Esophagus (tissue), 2 donors: Measurements from ENCODE around the gene SMC6. TPM values are rescaled to one million over a fixed set of nuclear protein-coding genes. Genes with fewer than 3 reads are reported as not detected.

Experiments used
- H3K27ac ChIP-seq, 2 donors: one replicate each; pipeline ENCODE4 v1.5.1; 2013; ENCODE audit warnings: low read depth in 2 of 2, mild to moderate bottlenecking in 2 of 2, inconsistent platforms in 1 of 2, low read length in 1 of 2, moderate library complexity in 1 of 2
- H3K27me3 ChIP-seq, 2 donors: one replicate each; pipeline ENCODE4 v1.6.1; 2013; ENCODE audit warnings: low read length in 2 of 2, control low read depth in 1 of 2, mild to moderate bottlenecking in 1 of 2; ENCODE audit not compliant: insufficient read depth in 2 of 2, control insufficient read depth in 1 of 2
- H3K36me3 ChIP-seq, 2 donors: one replicate each; pipeline ENCODE4 v1.6.1; 2013; ENCODE audit warnings: low read length in 1 of 2; ENCODE audit not compliant: control insufficient read depth in 2 of 2, insufficient read depth in 2 of 2
- H3K4me1 ChIP-seq, 2 donors: one replicate each; pipeline ENCODE4 v1.6.1; 2013; ENCODE audit warnings: low read length in 1 of 2; ENCODE audit not compliant: control insufficient read depth in 2 of 2, insufficient read depth in 2 of 2
- H3K4me3 ChIP-seq, 2 donors: one replicate each; pipeline ENCODE4 v1.5.1; 2013; ENCODE audit warnings: low read length in 2 of 2, mild to moderate bottlenecking in 2 of 2, low read depth in 1 of 2, moderate library complexity in 1 of 2
- H3K9me3 ChIP-seq, 2 donors: one replicate each; pipeline ENCODE4 v1.6.1; 2013; ENCODE audit warnings: mild to moderate bottlenecking in 2 of 2, low read depth in 1 of 2, low read length in 1 of 2, moderate library complexity in 1 of 2; ENCODE audit not compliant: control insufficient read depth in 2 of 2, insufficient read depth in 1 of 2
- WGBS, 2 donors: extraction: QIAGEN DNeasy Blood & Tissue Kit; methylation state at CpG; one replicate each; pipeline ENCODE4 v1.1.7; 2013; 5-methylcytosine and 5-hydroxymethylcytosine counted together
- polyA plus RNA-seq, 2 donors: library from polyadenylated mRNA; stranded (reverse); fragments of 200-250 nt; gene quantifications; one replicate each; pipeline ENCODE4 v1.2.3, GENCODE V29; 2013
- donor health status: healthy with polysubstance abuse.
- donor health status: Bipolar disorder and iron deficiency.

Gene SMC6
- polyA plus RNA-seq, 2 donors: 9.2 to 12.3 TPM

DNA sequence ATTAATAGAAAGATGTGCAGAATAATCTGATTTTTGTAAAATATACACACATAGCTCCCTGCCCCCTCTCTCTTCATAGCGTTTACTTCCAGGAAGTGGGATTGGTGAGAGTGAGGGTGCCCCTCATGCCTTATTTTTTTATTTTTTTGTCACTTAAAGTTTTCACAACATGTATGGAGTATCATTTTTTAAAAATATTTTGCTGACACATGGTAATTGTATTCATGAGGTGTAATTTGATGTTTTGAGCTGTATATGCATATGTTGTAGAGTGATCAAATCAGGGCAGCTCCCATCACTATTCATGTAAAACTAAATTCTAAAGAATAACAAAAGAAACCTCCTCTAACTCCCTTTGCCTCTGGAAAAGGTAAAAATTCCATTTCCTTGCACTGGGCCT is 138.5 kb downstream of the SMC6 start:
- H3K9me3 ChIP-seq: no peaks in the 10 kb centered on the region
- peaks cover 0 to 7% of the 10 kb centered on the region in 2 donors for H3K4me1 ChIP-seq
- no peaks in the 10 kb centered on the region for H3K27me3 ChIP-seq
- no peak overlapping the region for H3K27ac ChIP-seq
- peaks cover 0 to 2% of the 10 kb centered on the region in 2 donors for H3K36me3 ChIP-seq
- no peak overlapping the region for H3K4me3 ChIP-seq
- WGBS, 2 donors: 65 to 72% methylated on average over 1 of the region's 1 CpG

DNA sequence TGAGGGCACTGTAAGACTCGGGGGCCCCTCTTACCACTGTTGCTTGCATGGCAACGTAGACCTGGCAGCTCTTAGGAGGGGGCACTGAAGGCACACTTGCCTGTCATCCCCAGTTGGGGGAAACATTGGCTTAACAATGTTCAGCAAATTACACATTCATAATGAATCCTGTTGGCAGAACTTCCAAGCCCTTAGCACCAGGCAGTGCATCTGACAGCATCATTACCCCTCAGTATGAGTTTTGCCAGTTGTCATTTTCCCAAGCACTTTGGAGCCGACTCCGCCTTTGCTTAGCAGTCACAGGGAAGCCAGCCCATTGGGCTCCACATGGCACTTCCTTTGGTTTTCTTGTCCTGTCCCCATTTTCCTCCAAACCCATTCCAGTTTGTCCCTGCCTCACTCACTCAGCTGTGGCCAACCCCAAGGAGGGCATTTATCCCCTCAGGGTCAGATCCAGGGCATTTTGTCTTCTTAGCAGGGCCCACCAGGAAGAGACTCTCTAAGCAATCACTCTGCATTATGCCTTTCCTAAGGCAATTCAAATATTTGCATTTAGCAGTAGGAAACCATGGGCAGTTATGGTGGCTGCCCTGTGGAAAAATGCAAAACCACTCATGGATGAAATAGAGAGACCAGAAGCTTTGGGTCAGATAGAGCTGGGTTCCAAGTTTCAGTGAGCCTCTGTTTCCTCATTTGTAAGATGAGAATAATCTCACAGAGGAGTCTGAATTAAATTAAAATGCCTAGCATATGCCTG is 139.3 kb downstream of the SMC6 start:
- H3K9me3 ChIP-seq: no peaks in the 10 kb centered on the region
- no peak overlapping the region for H3K27ac ChIP-seq
- 88 to 90% methylated on average over 4 of the region's 4 CpGs for WGBS, 2 donors
- no peaks in the 10 kb centered on the region for H3K27me3 ChIP-seq
- peaks cover 0 to 2% of the 10 kb centered on the region in 2 donors for H3K36me3 ChIP-seq
- no peak overlapping the region for H3K4me3 ChIP-seq
- H3K4me1 ChIP-seq: peaks cover 0 to 3% of the 10 kb centered on the region in 2 donors

Other genes with a start within 250 kb of the SMC6 start
- under 1 TPM; 0.05 to 0.28 TPM for gene RAD51AP2, start 235.4 kb downstream of the SMC6 start, polyA plus RNA-seq
- gene VSNL1, start 213.1 kb downstream of the SMC6 start, polyA plus RNA-seq: 10 to 100 TPM; 35.7 to 47.2 TPM
- 10 to 100 TPM in 1 of 2 donors, 1 to 10 TPM in 1; 3.3 to 11.1 TPM for gene GEN1, start 328 bp upstream of the SMC6 start, polyA plus RNA-seq
- gene MSGN1, start 62.6 kb upstream of the SMC6 start, polyA plus RNA-seq: under 1 TPM; 0.16 to 0.31 TPM
- gene KCNS3, start 124.9 kb upstream of the SMC6 start, polyA plus RNA-seq: 1 to 10 TPM; 2.9 to 3.8 TPM